HG02938 (cell line): ENCODE measurements around the gene MEF2A.
"Not testable (repeated sequence)": the region's sequence is repeated elsewhere in the genome, so short reads cannot be mapped to it uniquely, and the experiment has no call there.

ENCODE experiments used
- ATAC-seq: cut with Tn5 transposase; IDR thresholded peaks from one replicate; pipeline ENCODE4 v1.9.1; 2021; ENCODE audit warnings: mild to moderate bottlenecking, moderate library complexity; ENCODE audit not compliant: unreplicated experiment

Gene MEF2A

GRCh38 chr15:99565299-99566156, at the start of gene MEF2A:
Gene MEF2A (plus strand): TSS chr15:99565984. CDS start chr15:99633120, 67,136 bp downstream.
- ATAC-seq = peak; percentile 38

- no peak for ATAC-seq
Measured at GRCh38 chr15:99518191-99518590, 47.6 kb upstream of the MEF2A start.

- not testable (repeated sequence) for ATAC-seq
Measured at GRCh38 chr15:99519366-99519765, 46.4 kb upstream of the MEF2A start.

DNA sequence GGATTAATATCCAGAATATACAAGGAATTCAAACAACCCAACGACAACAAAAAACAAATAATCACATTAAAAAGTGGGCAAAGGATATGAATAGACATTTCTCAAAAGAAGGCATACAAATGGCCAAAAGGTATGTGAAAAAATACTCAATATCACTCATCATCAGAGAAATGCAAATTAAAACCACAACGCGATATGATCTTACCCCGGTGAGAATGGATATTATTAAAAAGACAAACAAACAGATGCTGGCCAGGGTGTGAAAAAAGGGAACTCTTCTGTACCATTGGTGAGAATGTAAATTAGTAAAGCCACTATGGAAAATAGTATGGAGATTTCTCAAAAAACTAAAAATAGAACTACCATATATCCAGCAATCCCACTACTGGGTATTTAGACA, 43.5 kb upstream of the MEF2A start:
- peak; percentile 65 for ATAC-seq

GRCh38 chr15:99526176-99526575, 39.6 kb upstream of the MEF2A start:
- ATAC-seq = no peak

DNA sequence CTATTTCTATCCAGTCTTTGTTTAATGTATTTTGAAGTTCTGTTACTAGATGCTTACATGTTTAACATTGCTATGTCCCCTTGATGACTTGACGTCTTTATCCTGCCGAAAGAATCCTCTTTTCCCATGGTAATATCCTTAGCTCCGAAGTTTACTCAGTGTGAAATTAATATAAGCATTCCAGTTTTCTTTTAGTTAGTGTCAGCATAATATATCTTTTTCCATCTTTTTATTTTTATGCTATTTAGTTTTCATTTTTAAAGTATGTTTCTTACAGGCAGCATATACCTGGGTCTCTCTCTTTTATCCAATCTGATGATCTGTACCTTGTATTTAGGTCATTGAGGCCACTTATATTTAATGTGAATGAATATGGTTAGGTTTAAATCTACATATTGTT, 39.1 kb upstream of the MEF2A start:
- no peak for ATAC-seq

DNA sequence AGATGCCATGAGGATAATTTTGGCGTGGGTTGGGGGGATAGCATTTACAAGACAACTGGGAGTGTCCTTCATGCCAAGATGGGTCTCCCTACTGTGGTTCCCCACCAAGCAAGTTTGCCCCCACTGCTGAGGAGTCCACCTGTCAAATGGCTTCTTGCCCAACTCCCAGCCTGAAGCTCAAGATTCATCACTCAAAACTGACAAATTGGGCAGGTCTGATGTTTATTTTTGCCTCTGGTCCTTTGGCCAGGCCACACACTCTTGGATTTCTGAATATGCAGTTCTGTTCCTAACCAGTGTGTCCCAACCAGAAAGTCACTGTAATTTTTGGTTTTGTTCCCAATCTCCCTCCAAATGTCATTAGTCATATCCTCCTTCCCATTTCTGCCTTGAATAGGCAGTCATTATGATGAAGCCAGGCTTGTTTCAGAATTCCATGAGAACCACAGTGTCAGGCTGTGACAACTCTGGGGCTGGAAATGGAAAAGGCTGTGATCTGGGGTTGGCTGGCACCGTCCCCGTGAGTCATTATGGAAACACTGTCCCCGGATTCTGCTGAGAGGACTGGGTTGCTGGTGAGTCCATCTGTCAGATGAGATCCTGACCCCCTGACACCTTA, 29.3 kb upstream of the MEF2A start:
- ATAC-seq = no peak

DNA sequence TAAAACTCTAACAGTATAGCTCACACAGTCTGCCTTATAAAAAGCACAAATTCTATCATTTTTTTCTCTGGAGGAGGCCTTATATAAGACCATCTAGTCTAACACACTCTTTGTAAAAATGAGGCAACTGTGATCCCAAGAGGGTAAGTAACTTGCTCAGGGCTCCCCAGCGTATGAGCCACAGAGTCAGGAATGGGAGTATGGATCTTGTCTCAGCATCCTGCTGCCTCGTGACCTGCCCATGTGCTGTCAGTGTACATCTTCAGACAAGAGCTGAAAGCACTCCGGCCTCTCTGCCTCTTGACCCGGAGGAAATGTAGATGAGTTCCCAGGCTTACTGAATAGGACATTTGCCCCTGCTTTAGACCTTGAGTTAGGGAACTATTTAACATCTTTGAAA, 28.4 kb upstream of the MEF2A start:
- ATAC-seq = no peak

DNA sequence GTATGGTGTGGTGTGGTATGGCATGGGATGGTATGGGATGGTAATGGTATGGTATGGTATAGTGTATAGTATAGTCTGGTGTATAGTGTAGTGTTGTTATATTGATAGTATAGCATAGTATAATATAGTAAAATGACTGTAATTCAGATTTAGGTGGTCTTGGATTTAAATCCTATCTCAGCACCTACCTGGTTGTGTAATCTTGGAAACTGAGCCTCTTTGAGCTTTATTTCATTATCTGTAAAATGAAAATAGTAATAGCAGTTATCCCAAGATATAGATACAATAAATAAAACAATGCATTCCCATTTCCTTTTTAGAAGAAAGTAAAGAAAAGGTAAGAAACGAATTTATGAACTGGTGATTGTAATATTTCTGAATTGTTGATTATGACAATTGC, 27.5 kb upstream of the MEF2A start:
- no peak for ATAC-seq

GRCh38 chr15:99542828-99543227, 23.0 kb upstream of the MEF2A start:
- no peak for ATAC-seq

GRCh38 chr15:99545605-99546004, 20.2 kb upstream of the MEF2A start:
- ATAC-seq = no peak

DNA sequence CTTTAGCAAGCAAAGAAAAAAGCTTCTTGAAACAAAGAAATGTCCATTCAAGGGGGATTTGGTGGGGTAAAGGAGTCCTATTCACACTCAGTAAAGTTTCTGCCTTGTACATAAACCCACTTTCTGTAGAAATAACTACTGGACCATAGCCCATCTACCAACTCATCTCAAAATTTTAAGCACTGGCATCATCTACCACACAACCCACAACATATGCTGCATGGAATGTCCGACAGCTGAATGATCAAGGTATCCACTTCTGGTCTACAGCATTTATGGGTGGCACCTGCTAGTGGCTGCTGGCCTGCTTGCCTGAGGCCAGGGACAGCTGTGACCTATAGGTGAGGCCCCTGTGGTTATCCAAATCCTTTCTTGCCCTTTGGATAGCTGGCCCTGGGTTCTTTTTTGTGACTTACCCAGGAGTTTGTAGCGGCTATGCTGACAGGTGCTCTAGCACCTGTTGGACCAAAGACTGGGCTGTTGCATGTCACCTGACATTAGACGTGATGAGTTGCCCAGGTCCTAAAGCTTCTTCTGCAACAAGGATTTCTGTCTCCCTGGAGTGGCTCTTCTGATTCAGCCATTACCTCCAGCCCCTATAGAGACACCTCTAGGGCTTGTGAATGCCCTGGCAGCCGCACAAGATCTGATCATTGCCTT, 19.2 kb upstream of the MEF2A start:
- ATAC-seq = no peak

GRCh38 chr15:99547517-99547916, 18.3 kb upstream of the MEF2A start:
- no peak for ATAC-seq

- ATAC-seq = no peak
Measured at GRCh38 chr15:99550077-99550476, 15.7 kb upstream of the MEF2A start.

DNA sequence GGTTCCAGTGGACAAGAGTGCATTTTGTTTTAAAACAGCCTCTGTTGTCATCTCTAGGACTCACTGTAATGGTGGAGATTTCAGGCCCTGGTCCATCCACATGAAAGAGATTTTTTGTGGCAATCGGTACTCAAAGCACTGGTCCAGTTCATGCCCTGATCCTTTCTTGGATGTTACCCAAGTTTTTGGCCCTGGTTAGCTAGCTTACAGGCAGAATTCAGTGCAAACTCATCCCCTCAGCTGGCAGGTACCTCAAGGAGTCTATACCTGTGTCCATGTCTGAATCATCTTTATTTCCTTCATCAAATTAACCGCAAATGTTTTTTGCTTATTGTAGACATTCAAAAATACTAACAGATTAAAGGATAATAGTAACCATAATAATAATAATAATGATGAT, 13.7 kb upstream of the MEF2A start:
- no peak for ATAC-seq

DNA sequence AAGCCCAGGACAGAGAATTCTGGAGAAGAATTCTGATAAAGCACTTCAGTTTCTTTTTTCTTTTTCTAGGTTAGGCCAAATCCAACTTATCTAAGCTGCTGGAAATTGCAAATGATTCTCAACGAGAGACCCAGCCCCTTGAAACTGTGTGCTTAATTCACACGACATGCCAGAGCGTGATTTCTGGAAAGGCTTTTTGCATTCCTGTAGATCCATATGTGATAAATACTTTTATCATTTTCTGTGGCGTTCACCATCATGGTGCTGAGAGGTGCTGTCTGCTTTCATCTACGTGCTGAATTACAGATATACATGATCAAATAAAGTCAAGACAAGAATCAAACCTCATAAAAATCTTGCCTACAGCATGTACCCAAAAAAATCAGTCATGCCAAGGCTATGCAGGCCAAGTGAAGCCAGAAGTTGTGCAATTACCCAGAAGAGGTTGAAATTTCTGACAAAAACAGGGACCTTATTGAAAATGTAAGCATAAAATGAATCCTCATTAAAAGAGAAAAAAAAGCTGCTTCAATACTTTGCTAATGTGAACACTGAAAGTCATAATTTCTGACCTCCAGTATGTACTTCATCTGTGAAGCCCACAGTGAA, 10.8 kb upstream of the MEF2A start:
- ATAC-seq = no peak

GRCh38 chr15:99556011-99556410, 9.8 kb upstream of the MEF2A start:
- ATAC-seq = no peak

GRCh38 chr15:99556578-99556977, 9.2 kb upstream of the MEF2A start:
- no peak for ATAC-seq

DNA sequence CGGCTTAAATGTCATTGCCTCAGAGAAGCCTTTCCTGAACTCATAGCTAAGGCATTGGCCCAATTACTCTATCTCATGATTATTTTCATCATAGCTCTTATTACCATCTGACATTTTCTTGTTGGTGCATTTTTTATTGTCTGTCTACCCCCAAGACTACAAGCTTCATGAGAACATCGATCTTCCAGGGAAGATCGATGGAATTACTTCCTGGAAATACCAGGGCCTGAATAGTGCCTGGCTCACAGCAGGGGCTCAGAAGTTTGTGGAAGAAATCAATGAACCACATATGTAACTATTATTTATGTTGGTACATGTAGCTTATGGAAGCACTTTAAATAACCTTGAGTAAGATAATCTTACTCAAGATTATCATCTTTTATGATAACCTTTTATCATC, 7.7 kb upstream of the MEF2A start:
- ATAC-seq = no peak

GRCh38 chr15:99558571-99558970, 7.2 kb upstream of the MEF2A start:
- no peak for ATAC-seq

- no peak for ATAC-seq
Measured at GRCh38 chr15:99561476-99562230, 4.1 kb upstream of the MEF2A start.
